Measurements from ENCODE around the gene SPEM3.

Gene SPEM3

DNA sequence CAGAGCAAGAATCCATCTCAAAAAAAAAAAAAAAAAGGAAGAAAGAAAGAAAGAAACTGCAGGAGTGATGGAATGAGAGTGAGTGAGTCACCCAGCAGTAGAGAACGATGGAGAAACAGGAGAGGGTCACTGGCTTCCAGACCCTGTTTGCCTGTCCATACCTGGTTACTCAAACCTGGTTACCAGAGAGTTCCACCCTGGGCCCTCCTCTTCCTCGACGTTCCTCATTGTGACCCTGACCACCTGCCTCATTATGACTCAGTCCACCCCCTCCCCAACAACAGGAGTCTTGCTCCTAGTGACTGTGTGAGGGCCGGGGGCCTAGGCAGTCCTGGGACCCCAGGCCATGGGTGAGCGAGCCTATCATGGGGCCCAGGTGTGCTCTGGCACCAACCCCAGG is at the start of gene SPEM3:
SPEM3 (plus strand) TSS at position 301 of the 400 bp plus-strand sequence; CDS start at position 347, 46 bp downstream.
- H3K4me3 ChIP-seq (ENCODE audit: low read depth, low read length), result no peak within 1 kb of the TSS

DNA sequence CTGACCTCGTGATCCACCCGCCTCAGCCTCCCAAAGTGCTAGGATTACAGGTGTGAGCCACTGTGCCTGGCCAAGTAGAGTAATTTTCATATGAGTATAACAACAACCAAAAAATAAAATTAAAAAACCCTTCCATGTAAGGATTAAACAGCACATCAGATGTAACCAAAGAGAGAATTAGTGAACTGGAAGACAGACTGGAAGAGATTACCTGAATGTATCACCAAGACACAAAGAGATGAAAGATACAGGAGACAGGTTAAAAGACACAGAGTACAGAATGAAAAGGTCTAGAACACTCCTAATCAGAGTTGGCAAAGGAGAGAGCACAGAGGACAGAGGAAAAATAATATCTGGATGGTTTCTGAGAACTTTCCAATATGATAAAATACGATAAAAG is 49.5 kb upstream of the SPEM3 start:
- no peak overlapping the region for H3K4me3 ChIP-seq (ENCODE audit: low read depth, low read length)

DNA sequence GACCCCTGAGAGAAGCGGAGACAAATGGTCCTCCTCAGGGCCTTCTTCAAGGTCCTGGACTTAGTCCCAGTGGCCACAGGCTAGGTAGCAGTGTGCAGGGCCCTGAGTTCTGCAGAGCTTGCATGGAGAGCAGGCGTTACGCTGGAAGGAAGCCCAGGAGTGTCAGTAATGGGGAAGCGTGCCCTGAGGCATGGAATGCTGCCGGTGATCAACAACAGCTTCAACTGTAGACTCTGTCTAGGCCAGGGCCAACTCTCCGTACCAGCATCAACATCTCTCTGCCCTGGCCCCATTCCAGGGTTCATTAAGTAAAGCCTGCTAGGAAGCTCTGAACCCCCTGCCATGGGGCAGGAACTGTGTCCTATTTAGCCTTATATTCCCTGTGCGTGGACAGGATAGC is 48.3 kb upstream of the SPEM3 start:
- no peak overlapping the region for H3K4me3 ChIP-seq (ENCODE audit: low read depth, low read length)

DNA sequence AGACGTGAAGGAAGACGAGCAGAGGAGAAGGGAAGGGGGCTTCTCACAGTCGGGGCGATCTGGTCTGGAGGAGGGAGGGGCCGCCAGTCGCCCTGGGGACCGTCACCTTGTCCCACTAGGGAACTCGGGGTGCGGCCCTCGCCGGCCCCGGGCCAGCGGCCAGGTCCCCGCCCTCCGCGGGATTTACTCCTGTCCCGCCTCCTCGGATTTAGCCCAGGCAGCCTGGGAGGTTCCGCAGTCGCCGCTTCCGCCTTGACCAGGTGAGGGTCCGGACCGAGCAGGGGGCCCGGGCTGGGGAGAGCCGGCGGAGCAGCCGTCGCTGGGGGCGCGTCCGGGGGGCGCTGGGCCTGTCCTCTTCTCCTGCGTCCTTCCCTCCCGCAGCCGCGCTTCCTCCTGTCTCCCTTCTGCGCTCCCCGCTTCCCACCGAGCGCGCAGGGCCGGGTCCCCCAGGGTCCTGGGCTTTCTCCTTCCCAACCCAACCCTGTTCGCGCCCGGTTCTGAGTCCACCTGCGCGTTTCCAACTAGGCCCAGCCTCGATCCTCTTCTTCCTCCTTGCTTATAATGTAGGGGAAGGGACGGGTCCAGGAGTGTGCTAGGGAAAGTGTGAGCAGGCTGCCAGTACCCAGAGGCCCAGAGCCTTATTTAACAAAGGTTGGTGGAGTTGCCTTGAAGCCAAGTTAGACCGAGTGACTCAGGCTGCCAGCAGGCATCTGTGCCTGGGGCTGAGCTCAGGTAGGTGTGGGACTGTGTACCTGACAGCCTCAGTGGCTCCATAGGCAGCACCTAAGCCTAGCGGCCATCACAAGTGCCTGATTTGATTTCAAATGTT is 47.6 kb upstream of the SPEM3 start, which contains the start of gene TNK1:
TNK1 (plus strand) TSS at position 235 of the 829 bp plus-strand sequence. CDS start 1,838 bp downstream, outside the sequence.
- H3K4me3 ChIP-seq (ENCODE audit: low read depth, low read length), result peak within 1 kb of the TSS; percentile 50

DNA sequence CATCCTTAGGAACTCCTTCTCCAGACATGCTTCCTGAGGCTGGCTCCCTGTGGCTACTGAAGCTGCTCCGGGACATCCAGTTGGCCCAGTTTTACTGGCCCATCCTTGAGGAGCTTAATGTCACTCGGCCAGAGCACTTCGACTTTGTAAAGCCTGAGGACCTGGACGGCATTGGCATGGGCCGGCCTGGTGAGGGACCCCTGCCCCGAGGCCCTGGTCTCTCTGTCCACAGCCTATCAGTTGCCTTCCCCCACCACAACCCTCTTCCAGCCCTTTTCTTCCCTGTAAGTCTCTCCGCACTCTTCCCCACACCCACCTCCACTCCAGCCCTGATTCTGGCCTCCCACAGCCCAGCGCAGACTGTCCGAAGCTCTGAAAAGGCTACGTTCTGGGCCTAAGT is 45.8 kb upstream of the SPEM3 start:
- no peak overlapping the region for H3K4me3 ChIP-seq (ENCODE audit: low read depth, low read length)

DNA sequence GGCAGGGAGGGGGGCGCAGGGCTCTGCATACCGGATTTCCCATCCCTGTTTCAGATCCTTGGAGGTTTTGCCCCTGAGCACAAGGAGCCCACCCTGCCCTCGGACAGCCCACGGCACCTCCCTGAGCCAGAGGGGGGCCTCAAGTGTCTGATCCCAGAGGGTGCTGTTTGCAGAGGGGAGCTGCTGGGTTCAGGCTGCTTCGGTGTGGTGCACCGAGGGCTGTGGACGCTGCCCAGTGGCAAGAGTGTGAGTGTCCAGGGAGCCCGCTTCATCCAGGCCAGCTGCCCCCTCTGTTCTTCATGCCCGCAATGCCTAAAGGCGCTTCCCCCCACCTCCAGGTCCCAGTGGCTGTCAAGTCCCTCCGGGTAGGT is 45.3 kb upstream of the SPEM3 start:
- no peak overlapping the region for H3K4me3 ChIP-seq (ENCODE audit: low read depth, low read length)

DNA sequence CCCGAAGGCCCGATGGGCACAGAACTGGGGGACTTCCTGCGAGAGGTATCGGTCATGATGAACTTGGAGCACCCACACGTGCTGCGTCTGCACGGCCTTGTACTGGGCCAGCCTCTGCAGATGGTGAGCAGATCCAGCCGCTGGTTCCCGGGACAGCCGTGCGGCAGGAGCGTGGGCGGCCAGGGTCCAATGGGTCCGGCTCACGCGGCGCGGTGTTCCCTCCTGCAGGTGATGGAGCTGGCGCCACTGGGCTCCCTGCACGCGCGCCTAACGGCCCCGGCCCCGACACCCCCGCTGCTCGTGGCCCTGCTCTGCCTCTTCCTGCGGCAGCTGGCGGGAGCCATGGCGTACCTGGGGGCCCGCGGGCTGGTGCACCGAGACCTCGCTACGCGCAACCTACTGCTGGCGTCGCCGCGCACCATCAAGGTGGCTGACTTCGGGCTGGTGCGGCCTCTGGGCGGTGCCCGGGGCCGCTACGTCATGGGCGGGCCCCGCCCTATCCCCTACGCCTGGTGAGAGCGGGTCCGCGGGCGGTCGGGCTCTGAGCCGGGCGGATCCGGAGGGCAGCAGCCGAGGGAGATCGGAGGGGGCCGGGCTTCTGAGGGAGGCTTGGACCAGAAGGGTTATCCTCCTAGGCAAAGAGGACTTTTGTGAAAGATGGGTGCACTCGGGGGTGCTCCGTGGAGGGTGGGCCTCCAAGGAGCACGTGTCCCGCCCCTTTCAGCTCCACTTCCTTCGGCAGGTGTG is 44.7 kb upstream of the SPEM3 start:
- H3K4me3 ChIP-seq (ENCODE audit: low read depth, low read length), result peak overlapping the region; percentile 43

DNA sequence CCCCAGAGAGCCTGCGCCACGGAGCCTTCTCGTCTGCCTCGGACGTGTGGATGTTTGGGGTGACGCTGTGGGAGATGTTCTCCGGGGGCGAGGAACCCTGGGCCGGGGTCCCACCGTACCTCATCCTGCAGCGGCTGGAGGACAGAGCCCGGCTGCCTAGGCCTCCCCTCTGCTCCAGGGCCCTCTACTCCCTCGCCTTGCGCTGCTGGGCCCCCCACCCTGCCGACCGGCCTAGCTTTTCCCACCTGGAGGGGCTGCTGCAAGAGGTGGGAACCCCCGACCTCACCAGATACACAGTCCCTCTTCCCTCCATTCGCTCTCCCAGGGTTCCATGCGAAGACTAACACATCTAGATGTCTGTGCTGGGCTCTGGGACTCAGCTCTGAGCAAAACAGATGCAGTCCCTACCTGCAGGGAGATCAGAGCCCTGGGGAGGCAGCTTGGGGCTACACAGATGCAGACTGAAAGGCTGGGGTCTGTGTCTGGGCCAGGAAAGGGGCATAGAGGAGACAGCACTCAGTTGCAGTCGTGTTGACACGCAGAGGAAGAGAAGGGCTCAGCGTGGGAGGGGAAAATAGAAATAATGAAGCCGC is 44.1 kb upstream of the SPEM3 start:
- peak overlapping the region; percentile 43 for H3K4me3 ChIP-seq (ENCODE audit: low read depth, low read length)

DNA sequence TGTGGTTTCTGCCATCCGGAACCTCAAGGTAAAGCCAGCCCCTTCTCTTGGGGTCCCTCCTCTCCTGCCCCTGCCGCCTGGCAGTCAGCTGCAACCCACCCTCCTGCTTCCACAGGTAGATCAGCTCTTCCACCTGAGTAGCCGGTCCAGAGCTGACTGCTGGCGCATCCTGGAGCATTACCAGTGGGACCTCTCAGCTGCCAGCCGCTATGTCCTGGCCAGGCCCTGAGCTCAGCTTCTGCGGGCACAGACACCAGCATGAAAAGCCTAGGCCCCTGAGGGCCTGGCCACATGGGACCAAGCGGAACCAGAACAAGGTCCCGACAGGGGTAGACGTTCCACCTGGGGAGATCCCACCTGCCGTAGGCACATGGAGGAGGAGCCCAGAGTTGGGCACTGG is 39.8 kb upstream of the SPEM3 start:
- no peak overlapping the region for H3K4me3 ChIP-seq (ENCODE audit: low read depth, low read length)

DNA sequence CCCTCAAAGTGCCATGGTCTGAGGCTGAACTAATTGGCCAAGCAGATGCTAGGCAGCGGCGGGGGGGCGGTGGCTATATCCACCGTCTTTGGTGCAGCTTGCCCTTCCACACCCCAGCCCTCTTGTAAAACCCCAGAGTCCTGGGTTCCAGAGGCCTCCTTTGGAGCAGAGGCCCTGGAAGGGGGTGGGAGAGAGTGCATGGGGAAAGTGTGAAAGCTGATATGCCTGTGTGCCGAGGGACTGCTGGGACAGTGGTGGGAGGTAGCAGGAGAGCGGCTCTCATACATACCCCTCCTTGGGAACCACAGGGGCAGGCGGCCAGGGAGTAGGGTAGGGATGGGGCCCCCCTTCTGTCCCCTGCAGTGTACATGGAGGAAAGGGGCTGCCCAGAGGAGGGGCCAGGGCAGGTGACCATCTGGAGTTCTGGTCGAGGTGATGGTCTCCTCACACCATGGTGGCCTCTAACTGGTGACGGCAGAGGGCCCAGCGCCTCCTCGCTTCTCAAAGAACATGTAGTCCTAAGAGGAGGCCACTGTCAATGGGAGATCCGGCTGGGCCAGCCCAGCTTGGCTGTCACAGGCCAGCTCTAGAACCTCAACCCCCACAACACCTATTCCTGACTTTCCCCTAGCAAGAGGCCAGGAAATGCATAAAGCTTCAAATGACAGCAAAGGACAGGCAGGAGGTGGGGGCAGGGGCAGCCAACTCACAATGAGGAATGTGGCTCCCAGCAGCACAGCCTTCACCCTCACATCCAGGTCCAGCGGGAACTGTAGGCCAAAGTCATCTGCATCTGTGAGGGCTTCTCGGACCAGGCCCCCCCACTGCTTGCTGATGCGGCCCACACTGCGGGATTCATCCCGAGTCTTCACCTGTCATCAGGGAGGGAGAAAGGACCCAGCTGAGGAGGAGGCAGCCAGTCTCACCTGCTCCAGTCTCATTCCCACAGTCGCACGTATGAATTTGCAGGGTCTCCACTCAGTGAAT is 38.4 kb upstream of the SPEM3 start:
- no peak overlapping the region for H3K4me3 ChIP-seq (ENCODE audit: low read depth, low read length)

DNA sequence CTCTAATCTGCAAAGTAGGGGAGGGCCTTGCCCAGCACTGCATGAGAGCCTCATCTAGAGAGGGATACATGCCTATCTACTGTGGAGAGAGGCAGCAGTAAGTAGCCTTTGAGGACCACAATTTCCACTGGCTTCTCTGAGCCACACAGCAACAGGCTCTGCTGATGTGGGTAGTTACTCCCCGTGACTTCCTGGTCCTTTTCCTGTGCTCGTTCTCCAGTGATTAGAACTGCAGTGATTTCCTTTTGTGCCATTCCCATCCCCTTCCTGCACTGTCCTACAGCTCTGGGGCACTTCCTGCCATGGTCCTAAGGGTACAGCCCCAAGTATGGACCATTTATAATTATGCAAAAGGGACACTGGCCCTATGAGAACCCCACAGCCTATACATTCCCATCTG is 37.4 kb upstream of the SPEM3 start:
- H3K4me3 ChIP-seq (ENCODE audit: low read depth, low read length), result no peak overlapping the region

DNA sequence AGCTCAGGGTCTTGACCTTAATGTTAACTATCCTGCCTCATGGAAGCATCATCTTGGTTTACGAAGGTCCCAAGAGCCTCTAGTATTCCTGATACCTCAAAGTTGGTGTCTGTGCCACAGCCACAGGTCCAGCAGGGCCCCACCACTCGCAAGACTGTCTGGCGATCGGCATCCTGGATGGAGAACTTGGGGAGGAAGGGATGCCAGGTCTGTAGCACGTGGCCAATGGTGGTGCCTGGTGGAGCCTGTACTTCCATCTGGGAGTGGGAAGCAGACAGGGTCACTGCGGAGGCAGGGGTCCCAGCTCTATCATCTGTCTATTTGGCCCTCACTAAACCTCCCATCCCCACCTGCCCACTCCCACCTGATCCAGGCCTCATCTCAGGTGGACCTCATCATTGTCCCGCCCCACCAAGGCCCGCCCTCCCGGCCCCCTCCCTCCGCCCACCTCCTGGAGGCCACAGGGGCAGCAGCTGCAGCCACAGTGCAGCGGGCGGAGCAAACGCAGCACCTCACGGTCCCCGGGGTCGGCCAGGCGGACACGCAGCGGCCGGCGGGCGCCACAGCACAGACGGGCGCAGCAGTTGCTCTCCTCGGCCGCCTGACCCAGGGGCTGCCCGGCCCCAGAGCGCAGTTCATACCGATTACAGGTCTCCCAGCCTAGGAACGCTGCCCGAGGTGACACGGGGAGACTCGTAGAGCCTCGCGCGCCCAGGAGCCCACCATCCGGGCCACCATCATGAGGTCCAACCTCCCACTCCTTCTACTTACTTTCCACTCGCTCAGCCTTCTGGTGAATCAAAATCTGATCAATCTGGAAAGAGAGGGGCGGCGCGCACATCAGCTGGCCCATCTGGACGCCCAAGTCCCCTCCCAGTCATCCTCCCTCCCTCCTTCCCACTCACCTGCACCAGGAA is 35.7 kb upstream of the SPEM3 start:
- peak overlapping the region; percentile 62 for H3K4me3 ChIP-seq (ENCODE audit: low read depth, low read length)

DNA sequence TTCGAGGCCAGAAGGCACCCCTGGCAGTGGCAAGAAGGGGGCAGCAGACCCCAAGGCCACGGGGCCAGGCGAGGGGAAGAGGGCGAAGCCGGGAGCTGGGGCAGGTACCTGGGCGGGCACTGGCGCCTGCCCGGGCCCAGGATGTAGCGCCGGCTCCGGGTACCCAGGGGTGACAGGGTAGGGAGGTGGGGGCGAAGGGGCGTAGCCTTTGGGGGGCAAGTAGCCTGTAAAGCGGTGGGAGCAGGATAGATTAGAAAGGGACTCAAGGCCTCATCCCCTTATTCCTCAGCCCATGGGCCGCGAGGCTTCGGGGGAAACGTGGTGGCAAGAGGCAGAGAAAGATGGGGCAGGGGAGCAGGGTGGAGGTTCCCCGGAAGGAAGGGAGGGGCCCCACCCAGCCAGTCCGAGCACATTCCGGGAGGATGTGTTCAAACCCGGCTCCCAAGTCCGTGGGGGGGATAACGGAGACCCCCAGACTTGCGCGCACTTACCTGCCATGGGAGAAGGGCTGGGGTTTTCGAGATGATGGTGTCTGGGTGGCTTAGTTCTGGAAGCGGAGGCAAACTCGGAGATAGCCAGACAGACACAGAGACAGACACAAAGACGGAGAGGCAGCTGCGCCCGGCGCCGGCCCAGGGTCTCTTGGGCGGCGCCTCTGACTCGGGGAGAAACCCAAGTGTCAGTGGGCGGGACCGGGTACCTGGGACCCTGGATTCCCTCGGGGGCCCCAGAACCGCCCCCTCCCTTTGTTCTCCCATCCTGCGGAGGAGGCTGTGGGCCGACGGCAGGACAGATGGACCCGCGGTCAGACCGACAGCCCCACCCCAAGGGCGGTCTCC is 34.8 kb upstream of the SPEM3 start:
- H3K4me3 ChIP-seq (ENCODE audit: low read depth, low read length), result peak overlapping the region; percentile 62

DNA sequence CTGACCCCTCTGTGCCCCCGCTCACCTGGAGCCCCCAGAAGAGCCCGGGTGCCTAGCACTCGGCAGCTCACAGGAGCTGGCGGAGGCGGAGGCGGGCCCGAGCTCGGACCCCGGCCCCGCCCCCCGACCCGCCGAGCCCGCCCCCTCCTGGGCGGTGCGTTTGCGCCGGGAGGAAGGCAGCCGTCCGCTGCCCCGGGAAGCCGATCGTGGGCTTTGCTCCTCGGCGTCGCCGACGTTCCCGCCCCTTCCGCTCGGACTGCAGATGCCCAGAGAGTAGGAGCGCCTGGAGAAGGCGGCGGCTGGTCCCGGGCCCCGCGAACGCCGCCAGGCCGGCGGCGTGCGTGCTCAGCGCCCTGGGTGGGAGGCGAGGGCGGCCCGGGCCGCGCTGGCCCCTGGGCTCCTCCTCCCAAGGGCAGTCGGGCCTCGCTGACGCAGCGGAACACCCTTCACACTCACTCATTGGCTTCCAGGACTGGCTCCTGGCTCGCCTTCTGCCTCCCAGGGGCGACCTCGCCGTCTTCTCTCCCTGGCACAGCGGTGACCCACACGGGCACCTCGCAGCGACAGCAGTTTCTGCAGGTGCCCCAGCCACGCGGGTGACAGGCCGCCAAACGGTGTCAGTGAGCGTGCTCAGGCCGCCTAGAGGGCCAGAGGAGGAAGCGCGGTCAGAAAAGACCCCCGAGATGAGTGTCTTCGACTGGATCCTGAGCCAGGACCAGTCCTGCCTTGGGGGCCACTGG is 34.0 kb upstream of the SPEM3 start, which contains the start of gene PLSCR3:
PLSCR3 (minus strand) TSS at position 74 of the 740 bp plus-strand sequence. CDS start 415 bp downstream, outside the sequence.
- peak within 1 kb of the TSS; percentile 67 for H3K4me3 ChIP-seq (ENCODE audit: low read depth, low read length)

DNA sequence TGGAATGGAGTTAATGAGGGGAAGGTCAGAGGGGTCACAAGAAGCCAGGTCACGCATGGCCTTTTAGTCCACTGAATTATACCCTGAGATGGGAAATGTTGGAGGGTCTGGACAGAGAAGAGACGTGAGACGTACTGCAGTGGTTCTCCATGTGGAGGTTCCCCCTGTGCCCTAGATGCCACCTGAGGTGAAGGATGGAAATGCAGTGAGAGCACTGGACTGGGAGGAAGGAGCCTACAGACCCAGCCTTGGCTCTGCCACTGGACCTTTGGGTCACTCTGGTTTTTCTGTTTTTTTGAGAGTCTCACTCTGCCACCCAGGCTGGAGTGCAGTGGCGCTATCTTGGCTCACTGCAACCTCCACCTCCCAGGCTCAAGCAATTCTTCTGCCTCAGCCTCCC is 32.5 kb upstream of the SPEM3 start:
- H3K4me3 ChIP-seq (ENCODE audit: low read depth, low read length), result no peak overlapping the region

DNA sequence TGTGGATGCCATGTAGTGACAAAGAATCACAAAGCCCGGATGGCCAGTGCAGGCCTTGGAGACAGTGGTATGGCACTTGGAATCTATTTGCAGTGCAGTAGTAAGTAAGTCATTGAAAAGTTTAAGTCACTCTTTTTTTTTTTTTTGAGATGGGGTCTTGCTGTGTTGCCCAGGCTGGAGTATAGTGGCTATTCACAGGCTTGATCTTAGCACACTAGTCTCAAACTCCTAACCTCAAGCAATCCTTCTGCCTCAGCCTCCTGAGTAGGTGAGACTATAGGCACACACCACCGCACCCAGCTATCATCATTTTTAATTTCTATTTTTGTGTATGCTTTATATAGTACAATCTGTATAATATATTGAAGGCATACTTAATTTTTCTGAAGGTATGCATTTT is 30.0 kb upstream of the SPEM3 start:
- no peak overlapping the region for H3K4me3 ChIP-seq (ENCODE audit: low read depth, low read length)

DNA sequence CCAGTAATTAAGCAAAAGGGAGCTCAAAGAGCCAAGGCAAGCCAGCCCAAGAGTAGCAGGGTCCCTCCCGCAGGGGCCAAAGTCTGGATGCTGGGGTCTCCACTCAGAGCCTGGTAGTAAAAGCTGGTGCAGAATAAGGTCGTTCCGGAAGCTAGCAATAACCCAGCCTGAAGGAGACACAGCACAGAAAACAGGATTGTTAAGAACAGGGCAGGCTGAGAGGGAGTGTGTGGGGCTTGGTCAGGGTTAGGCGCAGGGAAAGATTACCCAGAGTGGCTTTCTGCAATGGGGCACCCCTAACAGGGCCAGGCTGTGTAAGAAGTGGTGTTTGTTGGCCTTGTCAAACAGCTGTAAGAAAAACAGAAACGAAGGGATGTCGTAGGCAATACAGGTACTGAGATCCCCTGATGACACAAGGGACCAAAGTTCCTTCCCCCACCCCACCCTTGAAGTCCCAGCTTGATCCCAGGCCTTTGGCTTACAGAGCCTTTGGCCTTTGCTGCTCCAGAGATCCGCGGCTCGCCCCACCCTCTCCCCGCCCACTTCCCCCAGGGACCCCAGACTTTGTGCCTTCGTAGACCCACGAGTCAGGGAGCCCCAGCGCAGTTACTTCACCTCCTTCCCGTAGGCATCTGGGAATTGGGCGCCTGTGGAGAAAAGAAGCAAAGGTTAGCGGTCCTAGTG is 25.5 kb upstream of the SPEM3 start:
- peak overlapping the region; percentile 66 for H3K4me3 ChIP-seq (ENCODE audit: low read depth, low read length)

DNA sequence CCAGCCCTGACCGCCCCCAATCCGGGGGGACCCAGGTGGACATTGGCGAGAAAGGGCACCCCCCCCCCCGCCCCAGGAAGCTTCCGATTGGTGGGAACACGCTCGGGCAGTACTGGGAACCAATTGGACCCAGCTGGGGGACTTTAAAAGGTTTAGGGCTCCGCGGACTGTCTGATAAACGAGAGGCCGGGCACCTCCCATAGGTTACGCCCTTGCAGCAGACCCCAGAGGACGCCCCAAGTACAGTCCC is 25.0 kb upstream of the SPEM3 start:
- peak overlapping the region; percentile 66 for H3K4me3 ChIP-seq (ENCODE audit: low read depth, low read length)
